ENCODE measurements around the gene IDH2.
"Not testable (repeated sequence)": the region's sequence is repeated elsewhere in the genome, so short reads cannot be mapped to it uniquely, and the experiment has no call there.

The IDH2 gene

DNA sequence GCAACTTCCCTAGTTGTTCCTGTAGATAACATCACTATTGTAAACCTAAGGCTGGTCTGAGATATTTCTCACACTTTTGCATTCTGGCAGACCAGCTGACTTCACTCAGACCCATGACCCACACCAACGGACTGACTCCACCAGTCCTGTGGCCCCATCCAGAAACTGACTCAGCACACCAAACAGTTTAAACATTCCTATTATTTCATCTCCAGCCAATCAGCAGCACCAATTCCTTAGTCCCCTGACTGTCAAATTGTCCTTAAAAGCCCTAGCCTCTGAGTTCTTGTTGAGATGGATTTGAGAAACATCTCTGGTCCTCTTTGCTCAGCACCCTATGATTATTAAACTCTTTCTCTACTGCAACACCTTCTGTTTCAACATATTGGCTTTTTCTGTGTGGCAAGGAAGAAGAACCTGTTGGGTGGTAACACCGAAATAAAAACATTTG is 12.2 kb upstream of the IDH2 start:
- DNase-seq (ENCODE audit: low read depth) = no peak

DNA sequence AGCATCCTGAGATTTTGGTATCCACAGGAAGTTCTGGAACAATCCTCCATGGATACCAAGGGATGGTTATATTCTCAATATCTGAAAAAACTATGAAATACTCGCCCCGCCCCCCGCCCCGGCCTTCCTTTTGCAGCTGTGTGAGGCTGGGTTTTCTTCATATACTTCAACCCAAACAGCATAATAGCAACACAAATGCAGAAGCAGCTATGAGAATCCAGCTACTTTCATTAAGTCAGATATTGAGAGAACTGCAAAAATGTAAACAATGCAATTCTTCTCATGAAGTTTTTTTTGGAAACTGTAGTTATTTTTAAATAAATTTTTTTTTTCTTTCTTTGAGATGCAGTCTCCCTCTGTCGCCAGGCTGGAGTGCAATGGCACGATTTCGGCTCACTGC is 10.9 kb upstream of the IDH2 start:
- no peak for DNase-seq (ENCODE audit: low read depth)

DNA sequence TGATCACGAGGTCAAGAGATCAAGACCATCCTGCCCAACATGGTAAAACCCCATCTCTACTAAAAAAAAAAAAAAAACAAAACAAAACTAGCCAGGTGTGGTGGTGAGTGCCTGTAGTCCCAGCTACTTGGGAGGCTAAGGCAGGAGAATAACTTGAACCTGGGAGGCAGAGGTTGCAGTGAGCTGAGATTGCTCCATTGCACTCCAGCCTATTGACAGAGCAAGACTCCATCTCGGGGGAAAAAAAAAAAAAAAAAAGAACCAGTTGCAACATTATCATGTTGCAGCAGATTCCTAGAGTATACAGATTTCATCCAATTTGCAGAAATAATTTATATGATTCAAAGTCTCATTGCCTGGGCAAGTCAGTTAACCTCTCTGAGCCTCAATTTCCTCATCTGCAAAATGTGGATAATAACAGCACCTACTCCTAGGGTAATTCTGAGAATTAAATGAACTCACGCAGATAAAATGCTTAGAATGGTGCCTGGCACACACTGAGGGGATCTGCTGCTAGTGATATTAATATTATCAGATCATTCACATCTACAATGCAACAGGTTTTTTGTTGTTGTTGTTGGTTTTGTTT is 7.0 kb upstream of the IDH2 start:
- DNase-seq (ENCODE audit: low read depth) = not testable (repeated sequence)

DNA sequence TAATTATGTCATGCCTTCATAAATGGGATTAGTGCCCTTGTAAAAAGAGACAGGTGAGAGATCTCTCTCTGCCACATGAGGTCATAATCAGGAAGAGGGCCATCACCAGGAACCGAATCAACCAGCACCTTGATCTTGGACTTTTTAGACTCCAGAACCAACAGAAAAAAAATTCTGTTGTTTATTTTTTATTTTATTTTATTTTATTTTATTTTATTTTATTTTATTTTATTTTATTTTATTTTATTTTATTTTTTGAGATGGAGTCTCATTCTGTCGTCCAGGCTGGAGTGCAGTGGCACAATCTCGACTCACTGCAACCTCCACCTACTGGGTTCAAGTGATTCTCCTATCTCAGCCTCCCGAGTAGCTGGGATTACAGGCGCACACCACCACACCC is 5.8 kb upstream of the IDH2 start:
- DNase-seq (ENCODE audit: low read depth) = not testable (repeated sequence)

DNA sequence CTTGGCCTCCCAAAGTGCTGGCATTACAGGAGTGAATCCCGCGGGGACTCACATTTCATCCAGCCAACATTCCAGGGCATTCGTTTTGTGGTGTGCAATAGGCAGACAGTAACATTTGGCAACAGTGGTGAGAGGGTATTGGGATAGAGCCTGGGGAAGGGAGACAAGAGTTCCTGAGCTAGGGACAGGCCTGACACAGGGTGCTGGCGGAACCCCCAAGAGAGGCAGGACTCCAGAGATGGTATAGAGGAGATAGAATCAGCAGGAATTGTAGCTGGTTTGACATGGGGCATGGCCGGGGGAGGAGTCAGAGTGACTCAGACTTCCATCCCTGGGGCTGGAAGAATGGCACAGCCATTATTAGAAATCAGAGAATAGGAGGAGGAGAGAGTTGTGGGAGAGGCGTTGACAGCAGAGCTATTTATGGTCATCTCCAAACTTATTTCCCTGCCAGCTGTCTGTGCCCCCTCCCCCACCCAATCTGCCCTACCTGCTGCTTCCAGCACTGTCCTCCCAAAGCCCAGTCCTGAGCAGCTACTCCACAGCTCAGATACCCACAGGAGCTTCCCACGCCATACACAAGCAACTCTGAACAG is 4.4 kb upstream of the IDH2 start:
- no peak for DNase-seq (ENCODE audit: low read depth)

DNA sequence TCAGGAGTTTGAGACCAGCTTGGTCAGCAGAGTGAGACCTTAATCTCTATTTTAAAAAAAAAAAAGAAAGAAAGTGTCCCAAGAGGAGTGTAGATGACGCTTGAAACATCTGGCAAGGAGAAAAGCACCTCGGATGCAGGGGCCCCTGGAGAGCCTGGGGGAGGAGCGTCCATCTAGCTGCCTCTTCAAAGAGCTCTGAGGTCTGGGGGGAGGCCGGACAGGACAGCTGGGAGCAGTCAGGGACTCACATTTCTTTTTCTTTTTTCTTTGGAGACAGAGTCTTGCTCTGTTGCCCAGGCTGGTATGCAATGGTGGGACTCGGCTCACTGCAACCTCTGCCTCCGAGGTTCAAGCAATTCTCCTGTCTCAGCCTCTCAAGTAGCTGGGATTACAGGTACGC is 3.3 kb upstream of the IDH2 start:
- DNase-seq (ENCODE audit: low read depth) = no peak

DNA sequence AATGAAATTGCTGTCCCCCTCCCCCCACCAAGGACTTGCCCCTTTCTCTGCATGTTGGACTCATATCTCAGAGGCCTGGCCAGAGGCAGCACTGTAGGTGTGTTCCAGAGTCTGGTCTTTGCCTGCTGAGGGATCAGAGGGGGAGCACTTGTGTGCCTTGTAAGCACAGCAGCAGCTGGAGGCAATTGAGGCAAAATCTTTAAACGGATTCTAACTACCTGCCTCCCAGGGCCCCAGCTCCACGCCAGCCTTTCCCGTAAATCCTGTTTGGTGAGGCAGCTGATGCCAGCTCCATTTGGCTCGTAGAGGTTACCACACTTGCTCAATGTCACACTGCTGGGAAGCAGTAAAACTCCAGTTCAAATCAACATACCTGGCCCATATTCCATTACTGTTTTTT is 2.3 kb upstream of the IDH2 start:
- no peak for DNase-seq (ENCODE audit: low read depth)

DNA sequence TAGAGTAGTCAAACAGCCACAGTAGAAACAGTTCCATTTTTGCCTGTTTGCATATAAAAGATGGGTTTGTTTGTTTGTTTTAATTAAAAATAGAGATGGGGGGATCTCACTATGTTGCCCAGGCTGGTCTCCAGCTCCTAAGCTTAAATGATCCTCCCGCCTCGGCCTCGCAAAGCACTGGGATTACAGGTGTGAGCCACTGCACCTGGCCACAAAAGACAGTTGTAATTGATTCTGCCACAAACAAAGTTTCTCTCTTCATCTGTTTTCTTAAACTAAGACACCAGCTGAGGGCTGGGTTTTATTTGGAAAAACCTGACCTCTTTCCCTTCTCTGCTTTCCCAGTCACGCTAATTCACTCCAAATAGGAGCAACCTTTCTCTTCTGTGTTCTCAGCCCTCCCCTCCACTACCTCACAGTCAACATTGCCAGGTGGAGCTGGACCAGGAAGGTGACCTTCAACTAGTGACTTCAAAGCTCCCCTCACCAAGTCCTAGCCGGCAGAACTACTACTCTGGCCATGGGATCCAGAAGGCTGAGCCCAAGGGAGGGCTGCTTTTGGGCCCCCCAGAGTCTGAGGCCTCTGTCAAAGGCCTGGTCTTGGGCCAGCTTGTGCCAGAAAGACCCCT is 1.5 kb upstream of the IDH2 start:
- no peak for DNase-seq (ENCODE audit: low read depth)

DNA sequence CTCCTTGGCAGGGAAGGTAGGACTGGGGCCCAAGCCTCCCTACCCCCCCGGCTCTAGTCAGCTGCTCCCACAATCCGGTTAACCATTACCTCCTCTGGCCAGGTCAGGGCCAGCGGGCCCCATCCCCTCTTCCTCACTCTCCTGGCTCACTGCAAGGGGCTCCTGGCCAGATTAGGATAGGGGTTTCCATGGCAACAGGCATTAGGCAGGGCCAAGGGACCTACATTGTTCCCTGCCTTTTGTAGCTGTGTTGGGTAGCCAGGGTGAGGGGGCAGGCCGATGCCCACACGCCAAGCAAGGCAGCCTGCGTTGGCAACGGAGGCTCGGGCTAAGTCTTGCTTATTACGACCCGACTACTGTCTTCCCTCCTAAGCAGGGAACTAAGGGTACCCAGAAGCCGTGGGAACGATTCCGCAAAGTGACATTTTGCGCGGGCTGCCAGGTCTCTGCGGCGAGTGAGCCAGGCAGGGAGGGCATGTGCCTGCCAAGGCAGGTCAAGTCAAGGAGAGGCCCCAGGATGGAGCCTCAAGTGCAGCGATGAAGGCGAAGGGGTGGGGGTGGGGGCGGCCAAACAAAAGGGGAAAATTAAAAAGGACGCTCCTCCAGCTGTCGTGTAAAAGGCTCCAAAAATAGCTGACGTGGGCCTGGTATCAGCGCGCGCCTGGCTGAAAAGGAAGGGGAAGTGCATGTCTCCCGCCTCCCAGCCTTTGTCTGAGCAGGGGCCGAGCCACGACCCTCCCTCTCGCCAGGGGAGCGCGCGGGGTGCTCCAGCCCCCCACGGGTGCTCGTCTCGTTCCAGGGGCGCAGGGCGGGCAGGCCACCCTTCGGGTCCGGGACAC is 919 bp downstream of the IDH2 start:
- DNase-seq (ENCODE audit: low read depth) = no peak

DNA sequence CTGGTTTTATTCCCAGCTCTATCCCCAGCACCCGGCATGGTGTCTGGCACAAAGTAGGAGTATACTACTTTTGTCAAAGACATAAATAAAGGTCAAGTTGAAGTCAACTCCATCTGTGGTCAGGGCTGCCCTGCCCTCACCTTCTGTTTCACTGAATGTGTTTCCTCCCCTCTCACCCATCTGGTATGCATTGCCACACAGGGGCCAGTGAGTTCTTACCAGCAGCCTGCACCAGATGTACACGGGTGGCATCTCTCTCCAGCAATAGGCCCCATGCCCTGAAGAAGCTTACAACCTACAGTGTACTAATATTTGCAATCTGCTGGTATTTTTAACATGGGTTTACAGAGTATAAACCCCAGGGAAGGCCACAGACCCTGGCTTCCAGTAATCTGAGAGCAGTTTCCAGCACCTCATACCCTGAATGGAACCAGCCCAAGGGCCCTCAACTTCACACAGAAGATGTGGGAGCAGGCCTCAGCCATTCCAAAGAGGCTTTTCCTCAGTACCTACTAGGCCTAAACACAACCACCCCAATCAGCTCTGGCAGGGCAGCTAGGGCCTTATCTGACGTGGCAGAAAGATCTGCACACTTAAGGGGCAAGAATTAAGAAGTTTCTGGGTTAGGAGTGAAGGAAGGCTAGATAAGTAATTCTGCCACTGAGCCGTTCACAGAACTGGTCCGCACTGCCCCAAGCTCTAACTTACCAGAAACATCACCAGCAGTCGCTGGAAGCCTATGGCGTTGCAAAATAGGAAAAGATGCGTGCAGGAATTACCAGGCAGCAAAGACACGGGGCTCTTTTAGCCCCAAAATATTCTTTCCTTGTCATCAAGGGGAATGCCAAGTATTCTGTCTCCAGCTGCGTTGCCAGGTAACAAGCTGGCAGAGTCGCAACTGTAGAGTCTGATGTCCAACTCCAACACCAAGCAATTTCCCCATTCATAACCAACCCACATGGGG is 2.1 kb downstream of the IDH2 start:
- no peak for DNase-seq (ENCODE audit: low read depth)

DNA sequence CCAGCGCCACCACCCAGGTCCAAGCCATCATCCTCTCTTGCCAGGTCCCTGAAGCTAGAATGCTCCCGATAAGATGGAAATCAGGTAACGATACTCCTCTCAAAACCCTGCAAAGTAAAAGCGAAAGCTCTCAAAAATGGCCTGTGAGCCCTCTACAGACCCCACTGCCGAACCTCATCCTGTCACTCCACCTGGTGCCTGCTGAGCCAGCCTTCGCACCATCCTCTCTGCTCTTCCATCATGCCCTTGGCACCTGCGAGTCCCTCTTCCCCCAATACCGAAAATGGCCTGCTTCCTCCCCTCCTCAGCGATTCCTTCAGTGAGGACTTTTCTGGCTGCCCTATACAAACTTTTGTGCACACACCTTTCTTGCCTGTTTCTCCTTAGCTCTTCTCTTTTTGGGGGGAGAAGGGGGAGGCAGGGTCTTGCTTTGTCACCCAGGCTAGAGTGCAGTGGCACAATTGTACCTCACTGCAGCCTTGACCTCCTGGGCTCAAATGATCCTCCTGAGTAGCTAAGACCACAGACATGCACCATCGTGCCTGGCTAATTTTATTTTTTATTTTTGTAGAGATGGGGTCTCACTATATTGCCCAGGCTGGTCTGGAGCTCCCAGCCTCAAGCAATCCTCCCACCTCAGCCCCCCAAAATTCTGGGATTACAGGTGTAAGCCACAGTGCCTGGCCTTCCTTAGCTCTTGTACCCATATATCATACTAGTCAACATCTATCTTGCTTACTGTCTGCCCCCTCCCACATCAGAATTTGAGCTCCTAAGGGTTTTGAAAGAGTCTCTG is 3.0 kb downstream of the IDH2 start:
- DNase-seq (ENCODE audit: low read depth) = no peak

DNA sequence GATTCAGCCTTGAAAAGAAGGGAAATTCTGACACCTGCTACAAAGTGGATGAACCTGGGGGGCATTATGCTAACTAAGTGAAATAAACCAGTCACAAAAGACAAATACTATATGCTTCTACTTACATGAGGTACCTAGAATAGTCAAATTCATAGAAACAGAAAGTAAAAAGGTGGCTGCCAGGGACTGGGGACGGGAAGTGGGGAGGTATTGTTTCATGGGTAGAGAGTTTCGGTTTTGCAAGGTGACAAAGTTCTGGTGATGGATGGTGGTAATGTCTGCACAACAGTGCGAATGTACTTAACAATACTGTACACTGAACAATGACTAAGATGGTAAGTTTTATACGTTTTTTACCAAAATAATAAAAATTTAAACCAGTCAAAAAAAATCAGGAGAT is 4.8 kb downstream of the IDH2 start:
- DNase-seq (ENCODE audit: low read depth) = peak; percentile 37

DNA sequence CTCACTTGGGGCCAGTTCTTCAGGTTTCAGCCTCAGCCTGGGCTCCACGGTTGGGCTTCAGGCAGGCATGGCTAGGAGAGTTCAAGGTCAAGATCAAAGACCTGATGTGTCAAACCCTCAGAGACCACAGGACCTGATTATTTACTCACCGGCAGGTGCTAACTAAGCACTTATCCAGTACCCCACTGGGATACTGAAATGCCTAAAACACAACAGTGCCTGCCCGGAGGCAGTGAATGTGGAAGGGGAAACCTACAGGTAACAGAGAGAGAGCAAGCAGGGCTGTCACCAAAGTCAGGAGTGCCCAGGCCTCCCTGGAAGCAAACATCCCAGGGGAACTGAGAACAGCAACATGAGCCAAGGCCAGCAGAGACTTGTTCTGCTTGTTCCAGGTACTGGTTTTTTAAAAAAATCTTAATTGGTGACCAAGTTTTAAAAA is 6.7 kb downstream of the IDH2 start:
- no peak for DNase-seq (ENCODE audit: low read depth)

DNA sequence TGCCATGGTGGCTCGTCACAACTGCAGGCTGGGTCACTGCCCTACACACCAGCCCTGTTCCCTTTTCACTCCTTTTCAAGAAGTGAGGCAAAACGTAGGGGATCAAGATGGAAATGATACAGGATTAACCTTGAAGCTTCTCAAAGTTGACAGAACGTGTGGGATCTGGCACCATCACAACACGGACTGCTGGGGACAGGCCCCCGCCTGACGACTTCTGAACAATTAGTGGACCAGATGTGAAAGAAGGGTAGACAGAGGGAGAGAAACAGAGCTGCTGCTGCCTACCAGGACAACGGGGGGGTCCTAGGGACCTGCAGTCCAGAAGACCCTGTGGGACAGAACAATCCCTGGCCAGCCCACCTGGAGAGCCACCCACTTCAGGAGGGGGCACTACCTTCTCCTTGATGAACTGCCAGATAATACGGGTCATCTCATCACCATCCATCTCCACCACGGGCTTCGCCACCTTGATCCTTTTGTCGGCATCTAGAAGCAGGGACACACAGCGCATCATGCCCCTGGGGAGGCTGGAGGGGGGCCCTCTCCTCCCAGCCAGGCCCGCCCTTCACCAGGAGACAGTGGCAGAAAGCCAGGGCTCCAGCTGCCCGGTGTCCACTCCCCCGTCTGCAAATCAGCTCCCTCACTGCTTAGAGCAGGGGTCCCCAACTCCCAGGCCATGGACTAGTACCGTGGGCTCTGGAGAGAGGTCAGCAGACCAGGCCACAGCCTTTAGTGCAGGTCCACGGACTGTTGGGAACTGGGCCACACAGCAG is 10.9 kb downstream of the IDH2 start:
- no peak for DNase-seq (ENCODE audit: low read depth)

DNA sequence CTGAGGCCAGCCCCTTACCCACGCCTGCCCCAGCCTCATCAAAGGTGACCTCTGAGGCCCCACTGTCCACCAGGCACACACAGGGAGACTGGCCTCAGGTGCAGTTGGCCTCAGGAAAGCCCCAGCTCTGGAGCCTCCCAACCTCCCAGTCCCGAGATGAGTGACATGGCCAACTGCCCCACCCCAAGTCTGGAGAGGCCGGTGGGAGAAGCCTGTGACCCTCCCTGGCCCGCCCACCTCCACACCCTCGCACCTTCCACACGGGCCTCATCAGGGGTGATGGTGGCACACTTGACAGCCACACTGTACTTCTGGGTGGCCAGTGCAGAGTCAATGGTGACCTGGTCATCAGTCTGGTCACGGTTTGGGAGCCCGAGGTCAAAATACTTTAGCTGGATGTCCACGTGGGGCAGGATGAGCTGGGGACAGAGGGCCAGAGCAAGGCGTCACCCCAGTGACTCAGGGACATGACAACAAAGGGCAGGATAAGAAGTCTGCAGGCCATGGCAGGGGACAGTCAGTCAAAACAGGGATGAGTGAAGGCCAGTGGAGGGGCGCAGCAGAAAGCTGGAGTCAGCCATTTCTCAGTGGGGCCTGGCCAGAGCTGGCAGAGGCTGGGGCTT is 11.9 kb downstream of the IDH2 start:
- no peak for DNase-seq (ENCODE audit: low read depth)

DNA sequence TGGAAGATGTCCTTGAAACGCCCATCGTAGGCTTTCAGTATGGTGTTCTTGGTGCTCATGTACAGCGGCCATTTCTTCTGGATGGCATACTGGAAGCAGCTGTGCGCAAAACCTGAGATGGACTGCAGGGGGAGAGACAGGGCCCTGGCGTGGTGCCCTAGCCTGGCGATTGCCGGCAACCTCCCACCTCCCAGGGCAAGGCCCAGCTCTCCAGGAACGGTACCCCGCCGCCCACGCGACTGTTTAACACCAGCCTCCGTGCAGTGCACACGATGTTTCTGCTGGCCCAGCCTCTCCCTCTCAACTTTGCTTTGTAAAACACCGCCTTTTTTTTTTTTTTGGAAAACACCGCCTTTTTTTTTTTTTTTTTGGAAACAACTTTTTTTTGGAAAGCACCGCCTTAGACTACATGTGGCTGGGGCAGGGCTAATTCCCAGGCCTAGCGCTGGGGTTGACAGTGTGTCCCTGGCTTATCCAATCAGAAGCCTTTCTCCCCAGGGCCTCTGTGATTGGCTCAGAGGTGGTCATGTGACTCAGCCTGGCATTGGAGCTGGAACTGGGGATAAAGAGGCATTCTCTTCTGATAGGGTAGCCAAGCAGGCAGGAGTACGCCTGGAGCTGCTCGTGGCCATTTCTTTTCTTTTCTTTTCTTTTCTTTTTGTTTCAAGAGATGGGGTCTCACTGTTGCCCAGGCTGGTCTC is 14.7 kb downstream of the IDH2 start:
- no peak for DNase-seq (ENCODE audit: low read depth)

DNA sequence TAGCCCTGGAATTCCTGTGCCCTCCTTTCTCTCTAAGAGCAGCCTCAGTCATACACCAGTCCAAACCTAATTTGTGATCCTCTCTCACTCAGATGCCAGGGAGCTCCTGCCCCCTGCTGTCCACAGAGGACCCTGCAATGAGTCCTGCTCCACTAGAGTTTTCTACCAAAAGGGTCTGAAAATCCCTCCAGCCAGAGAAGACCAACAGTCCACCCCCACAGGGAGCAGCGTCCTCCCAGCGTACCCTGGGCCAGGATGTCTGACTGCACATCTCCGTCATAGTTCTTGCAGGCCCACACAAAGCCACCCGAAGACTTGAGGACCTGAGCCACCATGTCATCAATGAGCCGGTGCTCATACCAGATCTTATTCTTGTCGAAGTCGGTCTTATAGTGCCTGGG is 15.4 kb downstream of the IDH2 start:
- DNase-seq (ENCODE audit: low read depth) = peak; percentile 25

DNA sequence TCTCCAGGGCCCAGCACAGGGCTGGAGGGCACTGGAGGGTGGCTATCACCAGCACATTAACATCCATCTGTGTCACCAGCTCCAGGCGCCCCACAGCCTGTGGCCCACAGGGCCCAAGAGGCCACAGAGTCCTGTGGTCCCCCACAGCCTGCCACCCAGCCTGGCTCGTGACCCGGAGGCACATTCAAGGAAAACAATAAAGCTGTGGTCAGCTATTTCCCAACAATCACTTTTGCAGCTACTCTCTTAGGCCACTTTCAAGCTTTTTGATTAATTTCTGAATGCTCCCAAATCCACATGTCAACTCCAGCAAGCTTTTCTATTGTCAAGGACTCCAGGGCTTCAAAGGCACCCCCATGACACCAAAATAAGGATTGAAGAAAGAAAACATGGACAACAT is 16.7 kb downstream of the IDH2 start:
- no peak for DNase-seq (ENCODE audit: low read depth)

DNA sequence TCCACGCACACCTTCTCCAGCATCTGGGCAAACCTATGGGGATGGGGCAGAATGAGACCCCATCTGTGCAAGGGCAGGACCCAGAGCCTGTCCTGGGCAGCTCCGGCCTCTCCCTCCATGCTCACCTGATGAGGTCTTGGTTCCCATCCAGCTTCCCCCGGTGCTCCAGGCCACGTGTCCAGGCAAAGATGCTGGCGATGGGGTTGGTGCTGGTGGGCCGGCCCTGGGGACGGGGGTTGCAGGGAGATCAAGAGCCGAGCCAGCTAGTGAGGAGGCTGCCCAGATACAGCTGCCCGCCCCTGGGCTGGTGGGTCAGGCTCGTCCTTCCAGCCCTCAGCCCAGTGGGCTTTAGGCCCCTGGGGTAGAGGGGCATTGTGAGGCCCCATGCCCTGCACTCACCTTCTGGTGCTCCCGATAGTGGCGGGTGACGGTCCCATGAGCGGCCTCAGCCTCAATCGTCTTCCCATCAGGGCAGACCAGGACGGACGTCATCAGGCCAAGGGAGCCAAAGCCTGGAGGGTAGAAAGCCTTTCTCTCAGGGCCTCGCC is 17.3 kb downstream of the IDH2 start:
- DNase-seq (ENCODE audit: low read depth) = no peak
